ENCODE data around the gene RAB27B. TPM values are rescaled to one million over a fixed set of nuclear protein-coding genes. Genes with fewer than 3 reads are reported as not detected.

The RAB27B gene
- total RNA-seq, 1 experiment from 2014 or later, result 0.87 TPM

DNA sequence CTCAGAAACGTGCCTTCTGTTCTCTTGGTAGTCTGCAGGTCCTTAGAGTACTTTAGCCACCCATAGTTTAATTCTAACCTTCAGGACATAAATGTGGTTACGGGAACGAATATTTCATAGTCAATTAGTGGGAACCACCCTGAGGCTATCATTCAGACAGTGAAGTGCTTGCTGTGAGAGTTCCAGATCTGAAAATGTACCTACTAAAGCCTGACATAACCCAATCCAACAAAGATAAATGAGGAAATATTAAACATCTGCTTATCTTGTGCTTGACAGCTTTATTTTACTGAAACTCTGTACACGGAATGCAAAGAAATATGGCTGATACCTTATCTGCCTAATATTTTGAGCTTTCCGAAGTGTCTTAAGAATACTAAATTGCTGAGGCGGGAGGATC lies 43.0 kb downstream of the RAB27B start:
- Mint-ChIP-seq H3K27ac (no peak overlapping the region), H3K9me3 (peaks cover 5% of the 10 kb centered on the region; the same call in 1 of the 2 replicates), H3K4me3 (no peak overlapping the region), H3K36me3 (no peaks in the 10 kb centered on the region), H3K4me1 (no peaks in the 10 kb centered on the region), H3K27me3 (ENCODE audit: low read depth) (no peaks in the 10 kb centered on the region; the same call in 1 of the 2 replicates)
- DNase-seq (ENCODE audit: low spot score) (no peak), ATAC-seq (no peak)
- TF ChIP-seq TEAD1 (CRISPR knock-in tag; IDR thresholded peaks at IDR 0.05) (no peak), SMAD3 (CRISPR knock-in tag; IDR thresholded peaks at IDR 0.05; ENCODE audit: borderline replicate concordance) (no peak), FOXK1 (CRISPR knock-in tag; IDR thresholded peaks at IDR 0.05) (no peak), ZNF121 (CRISPR knock-in tag; IDR thresholded peaks at IDR 0.05) (no peak), EMX1 (CRISPR knock-in tag; IDR thresholded peaks at IDR 0.05) (no peak), SMAD4 (CRISPR knock-in tag; IDR thresholded peaks at IDR 0.05) (no peak), MYBL2 (CRISPR knock-in tag; IDR thresholded peaks at IDR 0.05) (no peak), RORB (CRISPR knock-in tag; IDR thresholded peaks at IDR 0.05) (no peak), GTF2I (CRISPR knock-in tag; conservative IDR thresholded peaks at IDR 0.05) (no peak), JUN (CRISPR knock-in tag; IDR thresholded peaks at IDR 0.05) (no peak)
- TF ChIP-seq, protein P1, sequence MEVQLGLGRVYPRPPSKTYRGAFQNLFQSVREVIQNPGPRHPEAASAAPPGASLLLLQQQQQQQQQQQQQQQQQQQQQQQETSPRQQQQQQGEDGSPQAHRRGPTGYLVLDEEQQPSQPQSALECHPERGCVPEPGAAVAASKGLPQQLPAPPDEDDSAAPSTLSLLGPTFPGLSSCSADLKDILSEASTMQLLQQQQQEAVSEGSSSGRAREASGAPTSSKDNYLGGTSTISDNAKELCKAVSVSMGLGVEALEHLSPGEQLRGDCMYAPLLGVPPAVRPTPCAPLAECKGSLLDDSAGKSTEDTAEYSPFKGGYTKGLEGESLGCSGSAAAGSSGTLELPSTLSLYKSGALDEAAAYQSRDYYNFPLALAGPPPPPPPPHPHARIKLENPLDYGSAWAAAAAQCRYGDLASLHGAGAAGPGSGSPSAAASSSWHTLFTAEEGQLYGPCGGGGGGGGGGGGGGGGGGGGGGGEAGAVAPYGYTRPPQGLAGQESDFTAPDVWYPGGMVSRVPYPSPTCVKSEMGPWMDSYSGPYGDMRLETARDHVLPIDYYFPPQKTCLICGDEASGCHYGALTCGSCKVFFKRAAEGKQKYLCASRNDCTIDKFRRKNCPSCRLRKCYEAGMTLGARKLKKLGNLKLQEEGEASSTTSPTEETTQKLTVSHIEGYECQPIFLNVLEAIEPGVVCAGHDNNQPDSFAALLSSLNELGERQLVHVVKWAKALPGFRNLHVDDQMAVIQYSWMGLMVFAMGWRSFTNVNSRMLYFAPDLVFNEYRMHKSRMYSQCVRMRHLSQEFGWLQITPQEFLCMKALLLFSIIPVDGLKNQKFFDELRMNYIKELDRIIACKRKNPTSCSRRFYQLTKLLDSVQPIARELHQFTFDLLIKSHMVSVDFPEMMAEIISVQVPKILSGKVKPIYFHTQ (CRISPR knock-in tag; IDR thresholded peaks at IDR 0.05), result no peak
- TF ChIP-seq, protein P2, sequence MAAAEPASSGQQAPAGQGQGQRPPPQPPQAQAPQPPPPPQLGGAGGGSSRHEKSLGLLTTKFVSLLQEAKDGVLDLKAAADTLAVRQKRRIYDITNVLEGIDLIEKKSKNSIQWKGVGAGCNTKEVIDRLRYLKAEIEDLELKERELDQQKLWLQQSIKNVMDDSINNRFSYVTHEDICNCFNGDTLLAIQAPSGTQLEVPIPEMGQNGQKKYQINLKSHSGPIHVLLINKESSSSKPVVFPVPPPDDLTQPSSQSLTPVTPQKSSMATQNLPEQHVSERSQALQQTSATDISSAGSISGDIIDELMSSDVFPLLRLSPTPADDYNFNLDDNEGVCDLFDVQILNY (CRISPR knock-in tag; IDR thresholded peaks at IDR 0.05), result no peak
- TF ChIP-seq, protein P3, sequence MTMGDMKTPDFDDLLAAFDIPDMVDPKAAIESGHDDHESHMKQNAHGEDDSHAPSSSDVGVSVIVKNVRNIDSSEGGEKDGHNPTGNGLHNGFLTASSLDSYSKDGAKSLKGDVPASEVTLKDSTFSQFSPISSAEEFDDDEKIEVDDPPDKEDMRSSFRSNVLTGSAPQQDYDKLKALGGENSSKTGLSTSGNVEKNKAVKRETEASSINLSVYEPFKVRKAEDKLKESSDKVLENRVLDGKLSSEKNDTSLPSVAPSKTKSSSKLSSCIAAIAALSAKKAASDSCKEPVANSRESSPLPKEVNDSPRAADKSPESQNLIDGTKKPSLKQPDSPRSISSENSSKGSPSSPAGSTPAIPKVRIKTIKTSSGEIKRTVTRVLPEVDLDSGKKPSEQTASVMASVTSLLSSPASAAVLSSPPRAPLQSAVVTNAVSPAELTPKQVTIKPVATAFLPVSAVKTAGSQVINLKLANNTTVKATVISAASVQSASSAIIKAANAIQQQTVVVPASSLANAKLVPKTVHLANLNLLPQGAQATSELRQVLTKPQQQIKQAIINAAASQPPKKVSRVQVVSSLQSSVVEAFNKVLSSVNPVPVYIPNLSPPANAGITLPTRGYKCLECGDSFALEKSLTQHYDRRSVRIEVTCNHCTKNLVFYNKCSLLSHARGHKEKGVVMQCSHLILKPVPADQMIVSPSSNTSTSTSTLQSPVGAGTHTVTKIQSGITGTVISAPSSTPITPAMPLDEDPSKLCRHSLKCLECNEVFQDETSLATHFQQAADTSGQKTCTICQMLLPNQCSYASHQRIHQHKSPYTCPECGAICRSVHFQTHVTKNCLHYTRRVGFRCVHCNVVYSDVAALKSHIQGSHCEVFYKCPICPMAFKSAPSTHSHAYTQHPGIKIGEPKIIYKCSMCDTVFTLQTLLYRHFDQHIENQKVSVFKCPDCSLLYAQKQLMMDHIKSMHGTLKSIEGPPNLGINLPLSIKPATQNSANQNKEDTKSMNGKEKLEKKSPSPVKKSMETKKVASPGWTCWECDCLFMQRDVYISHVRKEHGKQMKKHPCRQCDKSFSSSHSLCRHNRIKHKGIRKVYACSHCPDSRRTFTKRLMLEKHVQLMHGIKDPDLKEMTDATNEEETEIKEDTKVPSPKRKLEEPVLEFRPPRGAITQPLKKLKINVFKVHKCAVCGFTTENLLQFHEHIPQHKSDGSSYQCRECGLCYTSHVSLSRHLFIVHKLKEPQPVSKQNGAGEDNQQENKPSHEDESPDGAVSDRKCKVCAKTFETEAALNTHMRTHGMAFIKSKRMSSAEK (CRISPR knock-in tag; IDR thresholded peaks at IDR 0.05; ENCODE audit: borderline replicate concordance), result no peak
- TF ChIP-seq, protein P4, sequence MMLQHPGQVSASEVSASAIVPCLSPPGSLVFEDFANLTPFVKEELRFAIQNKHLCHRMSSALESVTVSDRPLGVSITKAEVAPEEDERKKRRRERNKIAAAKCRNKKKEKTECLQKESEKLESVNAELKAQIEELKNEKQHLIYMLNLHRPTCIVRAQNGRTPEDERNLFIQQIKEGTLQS (CRISPR knock-in tag; conservative IDR thresholded peaks at IDR 0.05), result no peak
- TF ChIP-seq, protein P5, sequence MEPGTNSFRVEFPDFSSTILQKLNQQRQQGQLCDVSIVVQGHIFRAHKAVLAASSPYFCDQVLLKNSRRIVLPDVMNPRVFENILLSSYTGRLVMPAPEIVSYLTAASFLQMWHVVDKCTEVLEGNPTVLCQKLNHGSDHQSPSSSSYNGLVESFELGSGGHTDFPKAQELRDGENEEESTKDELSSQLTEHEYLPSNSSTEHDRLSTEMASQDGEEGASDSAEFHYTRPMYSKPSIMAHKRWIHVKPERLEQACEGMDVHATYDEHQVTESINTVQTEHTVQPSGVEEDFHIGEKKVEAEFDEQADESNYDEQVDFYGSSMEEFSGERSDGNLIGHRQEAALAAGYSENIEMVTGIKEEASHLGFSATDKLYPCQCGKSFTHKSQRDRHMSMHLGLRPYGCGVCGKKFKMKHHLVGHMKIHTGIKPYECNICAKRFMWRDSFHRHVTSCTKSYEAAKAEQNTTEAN (CRISPR knock-in tag; IDR thresholded peaks at IDR 0.05), result no peak
- TF ChIP-seq, protein P6, sequence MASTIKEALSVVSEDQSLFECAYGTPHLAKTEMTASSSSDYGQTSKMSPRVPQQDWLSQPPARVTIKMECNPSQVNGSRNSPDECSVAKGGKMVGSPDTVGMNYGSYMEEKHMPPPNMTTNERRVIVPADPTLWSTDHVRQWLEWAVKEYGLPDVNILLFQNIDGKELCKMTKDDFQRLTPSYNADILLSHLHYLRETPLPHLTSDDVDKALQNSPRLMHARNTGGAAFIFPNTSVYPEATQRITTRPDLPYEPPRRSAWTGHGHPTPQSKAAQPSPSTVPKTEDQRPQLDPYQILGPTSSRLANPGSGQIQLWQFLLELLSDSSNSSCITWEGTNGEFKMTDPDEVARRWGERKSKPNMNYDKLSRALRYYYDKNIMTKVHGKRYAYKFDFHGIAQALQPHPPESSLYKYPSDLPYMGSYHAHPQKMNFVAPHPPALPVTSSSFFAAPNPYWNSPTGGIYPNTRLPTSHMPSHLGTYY (CRISPR knock-in tag; IDR thresholded peaks at IDR 0.05), result no peak
- TF ChIP-seq, protein P7, sequence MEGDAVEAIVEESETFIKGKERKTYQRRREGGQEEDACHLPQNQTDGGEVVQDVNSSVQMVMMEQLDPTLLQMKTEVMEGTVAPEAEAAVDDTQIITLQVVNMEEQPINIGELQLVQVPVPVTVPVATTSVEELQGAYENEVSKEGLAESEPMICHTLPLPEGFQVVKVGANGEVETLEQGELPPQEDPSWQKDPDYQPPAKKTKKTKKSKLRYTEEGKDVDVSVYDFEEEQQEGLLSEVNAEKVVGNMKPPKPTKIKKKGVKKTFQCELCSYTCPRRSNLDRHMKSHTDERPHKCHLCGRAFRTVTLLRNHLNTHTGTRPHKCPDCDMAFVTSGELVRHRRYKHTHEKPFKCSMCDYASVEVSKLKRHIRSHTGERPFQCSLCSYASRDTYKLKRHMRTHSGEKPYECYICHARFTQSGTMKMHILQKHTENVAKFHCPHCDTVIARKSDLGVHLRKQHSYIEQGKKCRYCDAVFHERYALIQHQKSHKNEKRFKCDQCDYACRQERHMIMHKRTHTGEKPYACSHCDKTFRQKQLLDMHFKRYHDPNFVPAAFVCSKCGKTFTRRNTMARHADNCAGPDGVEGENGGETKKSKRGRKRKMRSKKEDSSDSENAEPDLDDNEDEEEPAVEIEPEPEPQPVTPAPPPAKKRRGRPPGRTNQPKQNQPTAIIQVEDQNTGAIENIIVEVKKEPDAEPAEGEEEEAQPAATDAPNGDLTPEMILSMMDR (IDR thresholded peaks at IDR 0.05), result no peak
- ChIA-PET POLR2A (no interaction called here), CTCF (no interaction called here)

Data from WTC11 (cell line).